GM04503 (cell line): ENCODE data around the gene TRAFD1.

ENCODE experiments used
- DNase-seq: peaks from one replicate; pipeline ENCODE4 v3.0.0-alpha.2; 2012; ENCODE audit warnings: low read depth

Gene TRAFD1

DNA sequence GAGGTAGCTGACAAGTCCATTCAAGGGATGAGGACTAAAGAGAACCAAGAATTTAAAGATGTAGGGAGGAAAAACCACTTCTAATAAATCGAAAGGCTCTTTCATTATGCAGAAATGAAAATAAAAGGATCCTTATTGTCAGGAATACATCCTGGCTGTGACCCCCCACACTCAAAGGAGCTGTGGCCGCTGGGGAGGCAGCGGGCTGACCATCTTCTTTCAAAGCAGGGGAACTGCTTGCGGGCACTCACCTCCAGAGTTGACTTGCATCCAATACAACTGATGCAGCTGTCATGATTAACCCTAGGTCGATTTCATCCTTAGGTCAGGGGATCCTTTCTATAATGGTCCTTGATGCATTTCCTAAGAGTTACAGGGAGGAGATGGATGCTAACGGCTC lies 35.3 kb downstream of the TRAFD1 start:
- no peak for DNase-seq

DNA sequence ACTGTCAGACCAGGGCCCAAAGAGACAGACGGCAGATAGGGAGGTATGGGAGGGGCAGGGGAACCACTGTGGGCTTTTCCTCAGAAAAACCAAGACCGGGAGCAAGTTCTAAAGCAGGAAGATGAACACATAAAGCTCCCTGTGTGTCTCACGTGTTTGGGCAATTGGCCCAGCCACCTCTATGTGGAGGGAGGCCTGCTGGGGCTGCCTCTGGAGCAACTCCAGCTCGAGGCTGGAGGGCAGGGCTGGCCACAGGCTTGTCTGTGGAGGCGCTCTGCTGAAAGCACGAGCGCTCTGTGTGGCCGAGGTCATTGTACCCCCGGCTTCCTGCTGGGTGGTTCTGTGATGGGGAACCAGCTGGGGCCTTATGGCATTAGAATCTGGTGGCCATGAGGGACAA lies 36.4 kb downstream of the TRAFD1 start:
- DNase-seq = no peak

DNA sequence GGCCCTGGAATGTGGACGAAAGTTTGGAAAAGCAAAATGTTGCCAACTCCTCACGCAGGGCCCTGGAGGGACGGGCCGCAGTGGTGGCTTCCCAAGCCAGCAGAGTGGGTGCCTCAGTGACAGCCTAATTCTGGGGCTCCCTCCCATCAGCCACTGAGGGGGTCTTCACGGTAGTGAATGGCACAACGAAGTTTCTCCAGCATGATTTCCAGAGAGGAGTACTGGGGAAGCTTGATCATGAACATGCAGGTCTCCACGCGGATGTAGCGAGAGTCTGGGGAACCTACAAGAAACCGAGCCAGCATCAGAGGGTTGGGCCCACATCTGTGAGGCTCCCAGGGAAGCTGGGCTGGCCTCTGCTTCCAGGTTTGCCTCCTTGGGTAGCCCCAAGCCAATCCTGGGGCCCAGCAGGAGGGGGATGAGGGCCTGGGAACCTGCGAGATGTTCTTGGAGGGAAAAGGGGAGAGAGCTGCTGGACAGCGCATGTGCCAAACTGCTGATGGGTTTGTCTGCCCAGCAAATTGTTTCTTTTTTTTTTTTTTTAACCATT lies 37.0 kb downstream of the TRAFD1 start:
- no peak for DNase-seq

DNA sequence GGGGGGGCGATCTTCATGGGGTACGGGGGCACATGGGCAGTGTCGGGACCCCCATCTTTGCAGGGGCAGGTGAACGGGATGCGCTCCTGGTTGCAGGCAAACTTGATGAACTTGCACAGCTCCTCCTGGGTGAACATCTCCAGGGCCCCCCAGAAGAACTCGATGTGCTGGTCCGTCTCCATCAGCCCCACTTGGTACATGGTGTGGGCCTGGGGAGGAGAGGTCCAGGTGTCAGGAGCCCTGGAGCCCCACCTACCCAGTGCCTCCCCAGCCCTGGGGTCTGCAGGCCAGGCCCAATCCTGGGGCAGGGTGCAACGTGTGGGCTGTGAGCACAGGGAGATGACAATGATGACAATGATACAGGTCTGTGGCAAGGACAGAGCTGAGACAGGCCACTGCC lies 37.7 kb downstream of the TRAFD1 start:
- DNase-seq = no peak

DNA sequence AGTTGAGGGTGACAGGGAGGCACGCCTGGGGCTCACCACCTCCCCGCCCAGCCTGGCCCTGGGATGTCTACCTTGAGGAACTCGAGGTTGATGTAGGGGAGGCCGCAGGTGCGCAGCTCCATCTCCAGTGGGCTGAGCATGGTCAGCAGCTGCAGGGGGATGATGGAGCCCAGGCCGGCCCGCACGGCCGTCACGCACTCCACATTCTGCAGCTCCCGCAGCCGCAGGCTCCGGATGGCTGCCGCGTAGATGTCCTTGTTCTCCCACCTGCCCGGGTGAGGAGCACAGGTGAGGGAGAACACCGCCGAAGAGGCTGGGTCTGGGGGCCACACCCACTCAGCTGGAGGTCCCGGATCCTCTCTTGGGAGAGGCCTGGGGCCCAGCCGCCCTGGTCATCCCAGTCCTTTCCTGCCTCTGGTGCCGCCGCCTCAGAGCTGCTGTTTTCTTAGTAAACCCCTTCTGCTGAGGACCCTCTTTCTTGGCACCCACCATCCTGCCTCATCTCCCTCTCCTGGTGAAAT lies 38.2 kb downstream of the TRAFD1 start:
- no peak for DNase-seq

DNA sequence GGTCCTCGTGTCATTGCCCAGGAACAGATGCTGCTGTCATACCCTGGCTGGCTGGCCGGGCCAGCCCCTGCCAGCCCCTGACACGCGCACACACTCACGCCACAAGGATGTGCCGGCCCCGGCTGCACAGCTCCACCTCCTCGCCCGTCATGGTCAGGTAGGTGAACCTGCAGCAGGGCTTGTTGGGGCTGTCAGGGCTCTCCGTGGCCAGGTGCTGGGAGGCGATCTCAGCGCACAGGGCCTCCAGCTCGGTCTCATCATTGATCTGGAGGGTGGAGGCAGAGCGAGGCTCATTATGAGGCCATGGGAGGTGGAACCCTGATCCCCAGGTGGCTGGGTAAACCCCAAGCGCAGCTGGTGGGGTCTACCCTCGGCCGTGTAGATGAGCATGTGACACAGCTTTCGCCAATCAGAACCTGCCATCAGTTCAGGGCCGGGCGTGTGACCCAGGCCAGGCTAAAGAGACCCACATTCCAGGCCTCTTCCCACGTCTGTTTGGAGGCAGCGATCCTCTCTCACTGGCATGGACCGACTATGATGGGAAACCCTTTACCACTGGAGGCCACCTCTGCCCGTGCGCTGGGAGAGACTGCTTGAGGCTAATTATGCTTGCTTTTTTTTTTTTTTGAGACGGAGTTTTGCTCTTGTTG lies 38.8 kb downstream of the TRAFD1 start:
- DNase-seq = no peak

DNA sequence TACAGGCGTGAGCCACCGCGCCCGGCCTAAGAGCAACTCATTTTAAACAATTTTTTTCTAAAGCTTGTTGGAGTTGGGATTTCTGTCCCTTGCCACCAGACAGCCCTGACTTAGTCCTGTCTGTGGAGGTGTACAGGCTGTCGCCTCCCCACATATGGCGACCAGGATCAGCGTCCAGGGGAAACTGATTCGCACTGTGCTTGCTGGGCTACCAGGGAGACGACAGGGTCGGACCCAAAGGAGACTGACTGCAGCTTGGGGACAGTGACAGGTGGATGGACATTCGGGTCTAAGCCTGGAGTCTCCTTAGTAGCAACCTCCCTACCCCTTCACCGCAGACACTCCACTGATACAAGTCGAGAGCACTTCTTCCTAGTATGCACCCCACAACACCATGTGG lies 40.3 kb downstream of the TRAFD1 start:
- no peak for DNase-seq

DNA sequence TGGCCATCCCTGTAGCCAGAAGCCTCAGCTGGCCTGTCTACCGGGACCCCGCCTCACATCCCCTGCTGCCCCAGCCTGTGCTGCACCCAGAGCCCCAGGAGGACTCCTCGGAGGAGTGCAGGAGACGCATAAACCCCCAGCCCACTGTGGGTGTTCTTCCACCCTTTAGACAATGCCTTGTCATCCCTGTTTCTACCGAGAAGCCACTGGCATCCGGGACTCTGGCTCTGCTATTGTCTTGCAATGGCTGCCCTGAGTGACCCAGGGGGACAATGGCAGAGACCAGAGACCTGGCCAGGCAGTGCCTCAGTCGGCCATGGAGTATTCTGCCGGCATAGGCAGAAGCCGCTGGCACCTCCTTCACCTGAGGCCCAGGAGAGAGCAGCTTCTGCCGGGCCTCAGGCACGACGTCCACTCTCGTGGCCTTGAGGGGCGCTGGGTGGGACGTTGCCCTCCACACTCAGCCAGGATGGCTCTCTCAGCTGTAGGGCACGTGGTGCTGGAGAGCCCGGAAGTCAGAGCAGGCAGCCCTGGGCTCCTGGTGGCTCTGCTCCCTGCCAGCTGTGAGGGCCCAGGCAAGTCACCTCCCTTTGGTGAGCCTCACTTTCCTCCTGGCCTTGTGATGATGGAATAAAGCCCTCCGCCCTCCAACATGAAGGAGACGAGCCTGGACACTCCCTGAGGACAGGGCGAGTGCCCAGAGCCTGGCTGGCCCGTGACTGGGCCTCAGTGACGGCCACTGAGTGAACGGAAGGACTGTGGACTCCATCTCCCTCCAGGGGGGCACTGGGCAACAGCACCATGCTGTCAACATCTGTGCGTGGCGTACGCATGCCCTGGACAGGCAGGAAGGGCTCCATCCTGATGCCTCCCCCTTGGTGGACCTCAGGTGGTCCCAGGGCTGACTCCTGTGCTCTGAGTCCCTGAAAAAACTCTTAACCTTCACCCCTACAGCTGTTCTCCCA lies 41.0 kb downstream of the TRAFD1 start:
- DNase-seq = no peak

DNA sequence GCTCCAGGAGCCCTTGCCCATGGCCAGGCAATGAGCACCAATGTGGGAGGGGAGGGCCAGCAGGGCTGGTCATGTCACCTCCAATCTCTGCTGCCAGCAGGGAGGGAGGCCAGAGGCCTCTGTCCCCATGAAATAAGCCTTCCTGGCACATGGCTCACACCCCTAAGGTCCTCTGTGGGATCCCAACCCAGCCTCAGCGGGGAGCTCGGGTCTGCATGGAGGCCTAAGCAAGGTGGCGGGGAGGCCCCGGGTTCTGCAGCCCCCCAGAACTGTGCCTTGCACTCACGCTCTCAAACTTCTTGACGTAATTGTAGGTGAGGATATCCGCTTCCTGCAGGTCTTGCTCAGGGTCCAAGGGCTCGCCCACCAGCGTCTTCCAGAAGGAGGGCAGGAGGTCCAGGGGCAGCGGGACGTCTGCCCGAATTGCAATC lies 41.7 kb downstream of the TRAFD1 start:
- DNase-seq = no peak

DNA sequence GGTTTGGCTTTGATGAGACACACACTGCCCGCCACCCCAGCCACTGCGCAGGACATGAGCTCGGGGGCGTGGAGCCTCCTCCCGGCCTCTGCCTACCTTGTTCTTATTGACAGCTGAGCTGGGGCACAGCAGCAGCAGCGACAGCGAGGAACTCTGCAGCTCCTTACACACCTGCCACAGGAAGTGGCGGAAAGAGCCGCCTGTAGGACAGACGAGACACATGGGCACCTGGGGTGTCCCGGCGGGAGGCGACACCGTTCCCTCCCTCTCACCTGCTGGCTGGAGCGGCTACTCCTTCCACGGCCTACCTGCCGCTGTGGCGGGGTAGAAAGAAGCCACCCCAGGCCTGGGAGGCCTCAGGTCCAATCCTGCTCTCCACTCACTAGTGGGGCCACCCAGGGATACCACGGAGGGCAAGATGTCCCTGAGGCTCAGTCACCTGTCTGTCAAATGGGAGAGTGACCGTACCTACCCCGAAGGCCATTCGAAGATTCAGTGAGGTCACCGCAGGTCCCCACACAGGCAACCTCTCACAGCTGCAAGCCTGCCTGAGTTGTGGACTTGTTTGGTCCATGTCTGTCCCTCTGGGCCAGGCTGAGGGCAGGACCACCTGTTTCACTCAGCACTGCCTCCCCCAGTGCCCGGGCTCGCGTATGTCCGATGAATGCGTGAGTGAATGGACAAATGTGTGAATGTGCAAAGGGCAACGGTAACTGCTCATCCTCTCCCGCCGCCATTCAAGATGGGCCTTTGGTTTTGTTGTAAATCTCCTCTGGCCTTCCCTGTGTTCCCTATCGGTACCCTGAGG lies 42.6 kb downstream of the TRAFD1 start:
- no peak for DNase-seq

DNA sequence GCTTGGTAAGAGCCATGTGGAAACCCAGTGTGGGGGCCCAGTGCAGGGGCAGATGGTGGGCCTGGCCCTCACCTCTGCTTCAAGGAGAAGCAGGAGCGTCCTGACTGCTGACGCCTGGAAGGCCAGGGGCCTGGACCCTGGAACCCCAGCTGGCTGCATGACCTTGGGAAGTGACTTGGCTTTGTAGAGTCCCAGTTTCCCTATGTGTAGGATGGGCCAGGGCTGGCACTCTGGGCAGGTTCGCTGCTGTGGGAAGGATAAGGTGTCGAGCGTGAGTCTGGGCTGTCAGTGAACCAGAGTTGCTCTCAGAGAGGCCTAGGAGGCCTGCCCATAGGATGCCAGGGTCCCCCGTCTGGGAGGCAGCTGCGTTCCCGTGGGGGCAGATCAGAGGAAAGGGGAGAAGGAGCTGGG lies 43.2 kb downstream of the TRAFD1 start:
- DNase-seq = no peak

DNA sequence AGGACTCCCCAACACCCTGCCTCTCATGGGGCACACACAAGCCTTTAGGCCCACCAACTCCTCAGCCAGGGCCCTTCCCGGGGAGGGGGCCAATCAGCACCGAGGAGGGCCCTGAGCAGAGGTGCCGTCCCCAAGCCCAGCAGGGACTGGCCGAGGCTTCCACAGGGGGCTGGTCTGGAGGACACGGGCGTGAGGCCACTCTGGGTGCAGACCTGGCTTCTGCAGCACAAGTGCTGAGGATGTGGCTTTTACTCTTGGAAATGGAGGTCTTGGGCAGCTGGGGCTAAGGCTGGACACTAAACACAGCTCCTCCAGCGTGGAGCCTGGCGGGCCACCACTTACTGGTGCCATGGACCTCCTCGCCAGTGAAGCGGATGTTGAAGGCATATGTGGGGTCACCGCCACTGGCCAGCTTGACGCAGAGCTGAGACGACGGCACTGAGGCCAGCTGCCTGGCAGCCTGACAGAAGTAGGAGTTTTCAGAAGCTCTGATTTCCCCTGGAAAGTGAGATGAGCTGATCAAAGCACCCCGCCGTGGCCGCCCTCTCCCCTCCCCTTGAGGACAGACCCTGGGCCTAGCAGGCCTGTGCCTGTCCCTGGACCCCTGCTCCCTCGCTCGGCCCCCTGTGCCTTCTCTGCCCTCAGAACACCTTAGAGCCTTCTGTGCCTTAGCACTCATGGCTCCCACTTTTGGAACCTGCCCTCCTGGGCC lies 44.0 kb downstream of the TRAFD1 start:
- DNase-seq = no peak

DNA sequence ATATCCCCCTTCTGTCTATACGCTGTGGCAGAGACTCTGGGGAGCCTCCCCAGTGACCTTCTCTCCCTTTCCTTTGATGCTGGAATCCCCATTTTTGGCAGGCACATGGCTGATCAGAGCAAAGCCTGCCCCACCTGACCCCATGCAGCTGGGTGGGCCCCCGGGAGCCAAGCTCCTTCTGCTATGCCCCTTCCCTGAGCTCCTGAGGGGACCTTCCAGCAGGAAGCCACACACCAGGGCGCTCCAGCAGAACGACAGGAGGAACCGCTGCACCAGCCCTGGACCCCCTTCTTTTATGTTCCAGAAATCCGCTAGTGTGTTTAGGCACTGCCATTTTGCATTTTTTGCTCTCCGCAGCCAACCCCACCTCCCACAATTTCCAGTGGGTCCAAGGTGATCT lies 44.6 kb downstream of the TRAFD1 start:
- DNase-seq = no peak

DNA sequence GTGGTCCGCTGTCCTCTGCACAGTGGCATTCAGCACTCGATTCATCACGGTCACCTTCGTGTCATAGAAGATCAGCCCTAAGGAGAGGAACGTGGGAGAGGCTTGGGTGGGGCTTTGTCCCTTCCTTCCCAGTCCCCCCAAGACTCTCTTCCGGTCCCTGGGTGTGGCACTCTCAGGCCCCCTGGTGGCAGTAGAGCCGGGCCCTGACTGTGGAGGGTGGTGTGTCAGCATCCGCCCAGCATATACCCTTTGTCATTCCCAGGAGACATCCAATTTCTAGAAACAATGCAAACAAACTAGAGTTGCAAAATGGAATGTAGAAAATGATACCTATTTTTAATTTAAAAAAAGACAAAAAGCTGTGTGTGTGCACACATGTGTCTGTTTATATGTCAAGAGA lies 45.0 kb downstream of the TRAFD1 start:
- no peak for DNase-seq

DNA sequence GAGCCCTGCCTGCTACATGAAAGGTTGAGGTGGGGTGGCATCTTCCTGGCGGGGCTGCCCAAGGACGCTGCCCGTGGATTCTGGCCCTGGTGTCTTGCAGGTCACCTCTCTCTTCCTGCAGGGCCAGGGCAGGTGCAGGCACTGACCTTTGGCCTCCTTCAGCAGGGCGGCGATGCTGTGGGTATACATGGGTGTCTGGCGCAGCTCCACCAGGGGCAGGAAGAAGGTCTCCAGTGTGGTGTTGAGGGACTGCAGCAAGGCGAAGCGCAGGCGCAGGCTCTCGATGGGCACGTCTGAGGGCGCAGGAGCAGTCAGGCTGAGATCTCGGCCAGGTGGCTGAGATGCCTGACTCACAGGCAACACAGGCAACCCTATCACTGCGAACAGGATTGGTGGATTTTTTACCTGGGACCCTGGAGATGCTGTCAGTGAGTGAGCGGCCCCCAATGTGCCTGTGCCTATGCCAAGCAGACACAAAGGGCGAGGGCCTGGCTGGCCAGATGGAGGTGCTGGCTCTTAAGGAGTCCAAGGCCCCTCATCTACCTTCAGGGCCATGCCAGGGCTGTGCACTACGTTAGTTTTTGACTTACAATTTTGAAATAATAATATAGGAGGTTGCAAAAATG lies 45.7 kb downstream of the TRAFD1 start:
- DNase-seq = no peak

DNA sequence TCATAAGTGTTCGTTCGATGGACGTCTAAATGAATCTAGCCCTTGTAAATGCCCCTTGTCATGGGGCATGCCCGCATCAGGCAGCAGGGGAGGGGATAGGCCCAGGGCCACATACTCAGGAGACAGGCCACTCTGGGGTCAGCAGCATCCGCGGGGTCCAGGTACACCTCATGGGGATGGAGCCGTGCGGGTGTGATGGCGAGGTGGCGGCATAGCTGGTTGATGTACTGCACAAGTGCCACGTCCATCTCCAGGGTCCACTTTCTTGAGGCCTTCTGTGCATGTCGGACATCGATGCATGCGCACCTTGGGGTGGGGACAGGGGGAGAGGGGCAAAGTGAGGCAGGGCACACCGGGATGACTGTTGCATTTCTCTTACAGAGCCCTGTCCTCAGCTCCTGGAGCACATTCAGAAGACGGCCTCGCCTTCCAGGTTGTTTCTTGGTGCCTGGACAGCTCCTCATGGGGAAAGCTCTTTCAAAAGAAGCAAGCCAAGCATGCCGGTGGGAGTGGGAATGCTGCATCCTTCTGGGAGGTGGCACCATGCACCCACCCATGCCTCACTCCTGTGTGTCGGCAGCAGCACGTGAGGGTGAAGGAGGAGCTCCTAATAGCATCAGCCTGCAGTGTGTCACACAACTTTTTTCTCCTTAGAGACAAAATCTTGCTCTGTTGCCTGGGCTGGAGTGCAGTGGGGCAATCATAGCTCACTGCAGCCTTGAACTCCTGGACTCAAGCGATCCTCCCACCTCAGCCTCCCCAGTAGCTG lies 47.4 kb downstream of the TRAFD1 start:
- no peak for DNase-seq

DNA sequence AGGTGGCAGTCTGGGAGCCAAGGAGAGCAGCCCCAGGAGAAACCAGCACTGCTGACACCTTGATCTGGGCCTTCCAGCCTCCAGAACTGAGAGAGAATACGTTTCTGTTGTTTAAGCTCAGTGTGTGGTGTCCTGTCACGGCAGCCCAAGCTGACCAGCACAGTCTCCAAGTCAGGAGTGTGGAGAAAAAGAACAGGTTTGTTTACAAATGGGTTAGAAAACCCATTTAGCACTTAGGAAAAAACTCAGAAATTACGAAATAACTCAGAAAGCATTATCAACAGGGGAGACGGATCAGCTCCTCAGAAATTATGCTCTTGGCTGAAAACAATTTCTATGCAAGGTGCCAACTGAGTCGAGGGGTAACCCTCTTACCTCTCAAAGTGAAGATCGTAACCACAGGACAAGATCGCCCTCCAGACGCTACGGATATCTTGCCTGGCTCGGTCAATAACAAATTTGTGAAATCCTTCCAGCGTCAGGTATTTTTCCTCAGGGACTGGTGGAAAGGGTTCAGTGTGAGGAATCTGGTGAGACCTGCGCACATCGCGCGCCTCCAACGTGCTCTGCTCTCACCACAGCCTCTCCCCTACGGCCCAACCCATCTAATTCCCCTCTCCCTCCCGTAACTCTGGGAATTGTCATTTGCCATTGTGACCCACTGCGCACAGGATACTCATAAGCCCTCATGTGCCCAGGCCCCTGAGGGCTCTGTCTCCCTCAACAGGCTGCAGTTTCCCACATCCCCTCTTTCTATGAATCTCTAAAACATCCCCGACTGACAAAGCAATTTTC lies 50.2 kb downstream of the TRAFD1 start:
- DNase-seq = no peak

DNA sequence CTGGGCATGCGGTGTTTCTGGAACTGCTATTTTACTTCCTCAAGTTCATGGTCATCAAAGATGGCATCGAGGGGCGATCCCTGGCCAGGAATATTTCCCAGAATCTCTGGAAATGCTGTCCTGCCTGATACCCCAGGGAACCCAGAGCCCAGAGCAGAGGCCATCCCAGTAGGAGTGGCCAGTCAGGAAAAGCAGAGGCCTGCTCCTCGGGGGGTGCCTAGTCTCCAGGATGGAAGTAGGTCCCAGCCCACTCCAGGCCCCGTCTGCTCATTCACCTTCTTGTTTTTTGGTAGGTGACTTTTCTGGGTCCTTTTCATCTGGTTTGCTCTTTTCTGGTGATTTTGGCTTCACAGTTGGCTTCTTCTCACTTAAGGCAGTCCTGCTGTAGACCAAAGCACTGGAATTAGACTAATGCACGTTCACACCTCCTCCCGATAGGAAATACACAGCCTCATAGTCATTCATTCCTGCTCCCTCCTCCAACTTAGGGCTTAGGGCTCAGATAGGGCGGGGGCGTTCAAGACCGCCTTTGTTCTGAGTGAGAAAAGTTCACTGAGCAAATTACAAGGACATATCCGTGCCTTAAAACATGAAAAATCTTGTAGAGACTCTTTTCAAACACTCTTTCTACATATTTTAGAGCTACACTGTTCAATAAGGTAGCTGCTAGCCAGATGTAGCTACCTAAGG lies 51.1 kb downstream of the TRAFD1 start:
- DNase-seq = no peak

DNA sequence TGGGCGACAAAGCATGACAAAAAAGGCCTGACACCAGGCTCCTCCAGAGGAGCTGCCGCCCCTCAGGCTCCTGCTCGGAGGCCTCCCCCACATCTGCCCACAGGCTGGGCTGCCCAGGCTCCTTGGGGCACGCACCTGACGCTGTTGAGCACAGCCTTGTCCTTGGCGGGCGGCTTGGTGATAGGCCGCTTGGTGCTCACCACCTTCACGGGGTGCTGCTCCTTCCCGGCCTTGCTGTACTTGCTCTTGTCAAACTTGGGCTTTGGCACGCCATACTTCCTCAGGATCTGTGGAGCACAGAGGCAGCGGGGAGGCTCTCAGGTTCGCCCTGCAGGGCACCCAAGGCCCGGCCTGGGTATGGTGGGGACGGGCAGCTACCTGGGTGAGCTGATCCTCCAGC lies 53.4 kb downstream of the TRAFD1 start:
- no peak for DNase-seq
